GM19467 (cell line): ENCODE measurements around the gene REPIN1.
A peak's percentile ranks its signal among the peaks of the same experiment; 100 is the strongest.

Experiments used
- ATAC-seq: cut with Tn5 transposase; IDR thresholded peaks from one replicate; pipeline ENCODE4 v1.9.1; 2021; ENCODE audit warnings: mild to moderate bottlenecking, moderate library complexity; ENCODE audit not compliant: unreplicated experiment

Gene REPIN1

GRCh38 chr7:150420242-150420641, 51.6 kb downstream of the REPIN1 start:
- no peak for ATAC-seq

GRCh38 chr7:150420987-150421674, 52.5 kb downstream of the REPIN1 start:
- peak; percentile 88 for ATAC-seq

- ATAC-seq, result no peak
Observed at GRCh38 chr7:150421831-150422230, 53.2 kb downstream of the REPIN1 start.
